Immature natural killer cell (primary cell): ENCODE data around the gene NTN1. TPM values are rescaled to one million over a fixed set of nuclear protein-coding genes. Genes with fewer than 3 reads are reported as not detected.

Experiments
- DNase-seq, 3 donors: peaks; one replicate each; pipeline ENCODE4 v3.0.0; 2022; ENCODE audit warnings: mixed read lengths in 1 of 3
- H3K27ac Mint-ChIP-seq, 6 donors: one replicate each; pipeline ENCODE4 v1.8.0; 2020; ENCODE audit warnings: mixed read lengths in 6 of 6, mild to moderate bottlenecking in 5 of 6, inconsistent platforms in 4 of 6, moderate library complexity in 3 of 6
- H3K27me3 Mint-ChIP-seq, 3 donors: one replicate each; pipeline ENCODE4 v1.8.0; 2020 to 2021; ENCODE audit warnings: low read depth in 3 of 3, mild to moderate bottlenecking in 3 of 3, mixed read lengths in 3 of 3, moderate library complexity in 3 of 3, inconsistent platforms in 1 of 3
- H3K36me3 Mint-ChIP-seq, 3 donors: one replicate each; pipeline ENCODE4 v1.8.0; 2020; ENCODE audit warnings: mixed read lengths in 3 of 3, inconsistent platforms in 2 of 3, mild to moderate bottlenecking in 2 of 3
- H3K4me1 Mint-ChIP-seq, 2 donors: one replicate each; pipeline ENCODE4 v1.8.0; 2020; ENCODE audit warnings: inconsistent platforms in 2 of 2, mild to moderate bottlenecking in 2 of 2, mixed read lengths in 2 of 2, moderate library complexity in 1 of 2
- H3K4me3 Mint-ChIP-seq, 5 donors: one replicate each; pipeline ENCODE4 v1.8.0; 2020; ENCODE audit warnings: mild to moderate bottlenecking in 5 of 5, mixed read lengths in 5 of 5, inconsistent platforms in 3 of 5, moderate library complexity in 3 of 5
- H3K9me3 Mint-ChIP-seq, 6 donors: one replicate each; pipeline ENCODE4 v1.8.0; 2020; ENCODE audit warnings: mild to moderate bottlenecking in 6 of 6, mixed read lengths in 6 of 6, inconsistent platforms in 4 of 6, moderate library complexity in 3 of 6
- polyA plus RNA-seq, 3 donors: library from polyadenylated mRNA; unstranded; fragments of 300-500 nt; fragmentation: Illumina TruSeq; gene quantifications; one replicate each; pipeline ENCODE4 v1.2.3, GENCODE V29; 2021

The NTN1 gene
- polyA plus RNA-seq, 3 donors from 2014 or later: not detected

DNA sequence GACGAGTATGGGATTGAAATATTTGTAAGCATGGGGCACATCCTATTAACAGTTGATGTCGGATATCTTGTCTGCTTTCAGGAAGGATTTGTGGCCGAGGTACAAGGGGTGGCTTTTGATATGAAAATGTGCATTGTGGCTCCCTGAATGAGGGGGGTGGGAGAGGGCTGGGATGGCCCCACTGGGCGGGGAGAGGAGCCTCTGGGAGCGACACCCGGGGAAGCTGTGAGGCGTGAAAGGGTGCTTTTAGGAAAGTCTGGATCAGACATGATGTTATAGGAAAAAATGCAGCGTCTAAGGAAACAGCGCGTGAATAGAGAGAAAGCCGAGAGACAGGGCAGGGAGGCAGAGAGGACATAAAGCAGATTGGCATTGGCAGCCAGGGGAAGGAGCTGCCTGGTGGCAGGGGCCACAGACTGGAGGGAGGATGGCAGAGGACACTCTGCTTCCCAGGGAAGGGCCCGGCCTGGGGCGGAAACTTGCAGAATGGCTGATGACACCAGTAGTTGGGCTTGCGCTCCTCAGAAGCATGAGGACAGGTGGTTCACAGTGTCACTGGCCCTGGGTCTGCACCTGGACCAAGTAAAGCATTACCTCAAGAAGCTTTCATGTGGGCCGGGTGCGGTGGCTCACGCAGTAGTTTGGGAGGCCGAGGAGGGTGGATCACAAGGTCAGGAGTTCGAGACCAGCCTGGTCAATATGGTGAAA, 95.7 kb downstream of the NTN1 start:
- Mint-ChIP-seq H3K4me1 (peaks cover 0 to 8% of the 10 kb centered on the region in 2 donors), H3K36me3 (no peaks in the 10 kb centered on the region), H3K9me3 (no peaks in the 10 kb centered on the region), H3K27ac (no peak overlapping the region), H3K4me3 (no peak overlapping the region), H3K27me3 (peaks cover 3 to 14% (median 8%) of the 10 kb centered on the region in 3 donors)
- DNase-seq: no peak

DNA sequence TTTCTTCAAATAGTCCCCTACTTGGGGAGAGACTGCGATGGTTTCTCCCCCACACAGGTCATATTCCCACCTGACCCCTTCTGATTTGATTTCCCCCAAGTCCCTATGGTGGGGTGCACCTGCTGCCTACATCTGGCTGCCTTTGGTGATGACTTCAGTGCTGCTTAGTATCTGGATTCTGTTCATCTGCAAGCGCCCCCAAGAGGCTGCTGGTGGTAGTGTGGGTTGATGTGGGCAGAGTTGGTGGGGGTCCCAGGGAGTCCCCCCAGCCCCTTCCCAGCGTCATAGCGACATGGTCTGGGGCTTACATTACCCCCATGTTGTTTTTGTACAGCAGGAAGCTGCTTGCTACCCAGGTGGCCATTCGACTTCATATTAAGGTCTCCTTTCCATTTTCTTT, 99.2 kb downstream of the NTN1 start:
- H3K4me3 Mint-ChIP-seq: no peak overlapping the region
- no peak overlapping the region for H3K27ac Mint-ChIP-seq
- peaks cover 3 to 18% (median 8%) of the 10 kb centered on the region in 3 donors for H3K27me3 Mint-ChIP-seq
- no peaks in the 10 kb centered on the region for H3K36me3 Mint-ChIP-seq
- no peak for DNase-seq
- H3K9me3 Mint-ChIP-seq: no peaks in the 10 kb centered on the region
- H3K4me1 Mint-ChIP-seq: peaks cover 0 to 8% of the 10 kb centered on the region in 2 donors

DNA sequence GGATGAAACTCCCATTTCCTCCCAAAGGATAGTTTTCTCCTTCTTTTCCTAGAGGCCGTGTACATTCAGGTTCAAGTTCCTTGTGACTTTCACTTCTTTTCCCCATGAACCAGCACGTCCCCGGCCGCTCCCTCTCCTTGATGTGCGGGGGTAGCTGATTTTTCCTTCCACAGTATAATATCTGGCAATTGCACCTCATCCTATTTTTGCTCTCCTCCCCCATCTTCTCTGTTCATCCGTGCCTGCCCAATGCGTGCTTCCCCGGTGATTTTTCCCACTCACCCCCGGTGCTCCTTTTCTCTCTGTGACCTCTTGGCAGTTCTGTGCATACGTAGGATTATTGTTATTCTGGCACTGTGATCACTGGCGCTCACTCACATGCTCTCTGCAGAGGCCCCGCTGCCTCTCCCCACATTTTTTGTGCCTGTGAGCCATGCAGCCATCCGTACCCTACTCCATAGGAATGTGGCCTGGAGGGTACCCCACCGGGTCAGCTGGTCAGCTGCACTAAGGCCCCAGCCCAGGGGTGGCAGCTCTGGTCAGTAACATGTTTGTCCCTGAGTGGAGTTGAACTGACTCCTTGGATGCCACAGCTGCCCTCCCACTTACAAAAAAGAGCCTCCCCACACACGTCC, 100.0 kb downstream of the NTN1 start:
- no peak overlapping the region for H3K4me3 Mint-ChIP-seq
- no peak for DNase-seq
- no peaks in the 10 kb centered on the region for H3K9me3 Mint-ChIP-seq
- no peaks in the 10 kb centered on the region for H3K36me3 Mint-ChIP-seq
- peaks cover 0 to under 1% of the 10 kb centered on the region in 2 donors for H3K4me1 Mint-ChIP-seq
- H3K27ac Mint-ChIP-seq: no peak overlapping the region
- peaks cover 3 to 17% (median 8%) of the 10 kb centered on the region in 3 donors for H3K27me3 Mint-ChIP-seq

DNA sequence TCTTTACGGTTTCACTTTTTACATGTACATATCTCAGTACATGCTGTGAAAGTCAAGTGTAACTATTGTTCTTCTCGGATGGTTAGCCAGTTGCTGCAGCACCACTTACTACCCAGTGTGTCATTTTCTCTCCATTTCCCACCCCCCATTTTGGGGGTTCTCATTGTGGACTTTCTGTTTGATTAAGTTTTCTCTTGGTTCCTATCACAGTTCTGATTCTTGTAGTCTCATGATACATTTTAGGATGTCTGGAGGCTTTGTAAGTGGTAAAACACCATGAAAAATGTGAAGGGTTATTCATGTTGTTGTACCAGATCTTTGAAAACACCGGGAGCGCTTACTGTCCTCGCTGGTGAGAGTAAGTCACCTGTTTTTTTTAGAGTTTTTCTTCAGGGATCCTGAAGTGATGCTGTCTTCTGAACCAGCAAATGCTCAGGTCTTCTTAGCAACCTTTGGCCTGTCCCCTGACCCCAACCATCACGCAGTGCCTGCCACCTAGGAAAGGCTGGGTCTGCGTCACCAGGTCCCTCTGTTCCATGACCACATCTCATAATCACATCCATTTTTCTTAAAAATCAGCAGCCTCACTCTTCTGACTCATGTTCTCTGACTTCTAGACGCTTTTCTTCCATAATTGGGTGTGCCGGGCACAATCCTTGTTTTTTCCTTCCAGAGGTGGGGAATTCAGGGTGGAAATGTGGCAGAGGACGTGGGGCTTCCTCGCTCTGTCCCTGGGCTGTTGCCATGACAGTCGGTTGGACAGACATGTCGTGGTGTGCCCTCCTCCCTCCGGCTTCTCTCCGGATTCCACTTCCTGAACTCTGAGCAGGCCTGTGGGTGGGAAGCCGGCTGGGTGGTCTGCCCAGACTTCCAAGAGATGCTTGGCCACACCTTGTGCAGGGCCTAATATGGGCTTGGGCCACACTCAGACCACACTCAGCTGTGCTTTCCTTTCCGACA, 102.6 kb downstream of the NTN1 start:
- no peaks in the 10 kb centered on the region for H3K4me1 Mint-ChIP-seq
- no peaks in the 10 kb centered on the region for H3K36me3 Mint-ChIP-seq
- DNase-seq: no peak
- H3K9me3 Mint-ChIP-seq: no peaks in the 10 kb centered on the region
- H3K4me3 Mint-ChIP-seq: no peak overlapping the region
- no peak overlapping the region for H3K27ac Mint-ChIP-seq
- H3K27me3 Mint-ChIP-seq: peaks cover 3 to 10% (median 8%) of the 10 kb centered on the region in 3 donors

DNA sequence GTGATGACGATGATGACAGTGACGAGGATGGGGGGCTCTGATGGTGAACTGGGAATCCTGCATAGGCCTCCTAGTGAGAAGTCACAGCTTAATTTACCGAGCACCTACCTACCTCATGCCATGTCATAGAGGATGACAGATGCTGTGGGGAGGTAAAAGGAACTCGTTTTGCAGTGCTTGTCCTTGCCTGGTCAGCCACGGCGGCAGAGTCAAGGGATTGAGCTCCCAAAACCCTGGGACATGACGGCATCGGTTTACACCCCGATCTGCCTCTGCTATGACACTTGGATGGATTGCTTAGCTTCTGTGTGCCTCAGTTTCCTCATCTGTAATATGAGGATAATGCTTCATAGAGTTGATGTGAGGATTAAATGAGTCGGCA, 103.2 kb downstream of the NTN1 start:
- Mint-ChIP-seq H3K4me3 (no peak overlapping the region), H3K27me3 (peaks cover 3 to 10% (median 9%) of the 10 kb centered on the region in 3 donors), H3K27ac (no peak overlapping the region), H3K4me1 (no peaks in the 10 kb centered on the region), H3K36me3 (no peaks in the 10 kb centered on the region), H3K9me3 (no peaks in the 10 kb centered on the region)
- DNase-seq: no peak

DNA sequence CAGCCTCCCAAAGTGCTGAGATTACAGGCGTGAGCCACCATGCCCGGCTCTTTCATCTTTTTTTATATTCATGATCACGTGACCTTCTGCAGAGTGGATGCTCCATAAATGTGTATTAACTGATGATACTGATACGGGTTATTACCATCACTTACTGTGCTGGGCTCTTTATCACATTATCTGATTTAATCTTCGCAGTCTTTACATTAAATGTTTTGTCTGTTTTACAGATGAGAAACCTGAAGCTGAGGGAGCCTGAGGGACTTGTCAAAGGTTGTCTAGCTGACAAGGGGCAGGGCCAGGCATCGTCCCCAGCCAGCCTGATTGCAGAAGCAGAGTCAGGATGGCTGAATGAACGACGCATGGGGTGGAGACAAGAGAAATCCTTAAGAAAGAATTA, 104.4 kb downstream of the NTN1 start:
- H3K4me1 Mint-ChIP-seq: no peaks in the 10 kb centered on the region
- H3K9me3 Mint-ChIP-seq: no peaks in the 10 kb centered on the region
- DNase-seq: no peak
- no peak overlapping the region for H3K4me3 Mint-ChIP-seq
- peaks cover 3 to 10% (median 9%) of the 10 kb centered on the region in 3 donors for H3K27me3 Mint-ChIP-seq
- H3K36me3 Mint-ChIP-seq: no peaks in the 10 kb centered on the region
- no peak overlapping the region for H3K27ac Mint-ChIP-seq

DNA sequence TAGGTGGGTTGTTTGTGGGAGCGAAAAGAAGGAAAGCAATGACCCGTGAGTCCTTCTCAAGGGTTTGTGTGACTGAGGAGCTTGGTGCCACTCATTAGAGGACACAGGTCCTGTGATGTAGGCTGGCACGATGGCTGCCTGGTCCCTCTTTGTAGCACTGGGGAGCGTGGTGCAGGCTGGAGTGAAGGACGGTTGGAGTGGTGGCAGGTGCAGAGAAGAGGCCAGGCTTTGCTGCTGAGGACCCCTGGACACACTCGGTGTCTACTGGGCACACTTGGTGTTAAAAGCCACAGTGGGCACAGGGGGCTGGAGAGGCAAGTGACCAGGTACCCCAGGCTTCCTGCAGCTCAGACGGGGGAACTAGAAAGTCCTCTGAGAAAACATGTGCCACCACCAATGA, 106.0 kb downstream of the NTN1 start:
- Mint-ChIP-seq H3K36me3 (no peaks in the 10 kb centered on the region), H3K27ac (no peak overlapping the region), H3K4me1 (no peaks in the 10 kb centered on the region), H3K4me3 (no peak overlapping the region), H3K9me3 (no peaks in the 10 kb centered on the region), H3K27me3 (peaks cover 2 to 5% (median 4%) of the 10 kb centered on the region in 3 donors)
- DNase-seq: no peak

DNA sequence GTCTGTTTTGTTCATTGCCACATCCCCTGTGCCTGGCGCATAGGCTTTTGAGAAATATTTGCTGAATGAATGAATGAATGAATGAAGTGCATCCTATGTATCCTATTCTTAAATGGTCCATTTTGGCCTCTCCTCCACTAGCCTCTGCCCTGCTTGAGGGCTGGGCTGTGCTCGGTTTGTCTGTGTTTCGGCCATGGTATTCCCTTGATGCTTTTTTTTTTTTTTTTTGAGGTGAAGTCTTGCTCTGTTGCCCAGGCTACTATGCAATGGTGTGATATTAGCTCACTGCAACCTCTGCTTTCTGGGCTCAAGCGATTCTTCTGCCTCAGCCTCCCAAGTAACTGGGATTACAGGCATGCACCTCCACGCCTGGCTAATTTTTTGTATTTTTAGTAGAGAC, 110.1 kb downstream of the NTN1 start:
- Mint-ChIP-seq H3K9me3 (no peaks in the 10 kb centered on the region), H3K4me1 (no peaks in the 10 kb centered on the region), H3K36me3 (no peaks in the 10 kb centered on the region), H3K27me3 (peaks cover 0 to 10% (median 2%) of the 10 kb centered on the region in 3 donors), H3K4me3 (no peak overlapping the region), H3K27ac (no peak overlapping the region)
- DNase-seq: no peak

DNA sequence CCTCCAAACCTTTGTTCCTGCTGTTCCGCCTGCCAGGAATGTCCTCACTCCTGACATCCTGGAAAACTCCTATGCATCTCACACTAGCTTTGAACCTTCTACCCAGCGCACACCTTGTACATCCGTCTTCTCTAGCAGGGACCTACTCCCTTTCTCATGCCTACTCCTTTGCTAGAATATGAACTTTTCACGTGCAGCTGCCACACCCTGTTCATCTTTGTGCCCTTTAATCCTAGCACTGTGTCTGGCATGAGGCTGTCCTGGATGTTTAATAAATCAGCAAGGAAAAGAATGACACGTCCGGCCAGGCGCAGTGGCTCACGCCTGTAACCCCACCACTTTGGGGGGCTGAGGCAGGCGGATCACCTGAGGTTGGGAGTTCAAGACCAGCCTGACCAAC, 111.0 kb downstream of the NTN1 start:
- DNase-seq: no peak
- Mint-ChIP-seq H3K9me3 (no peaks in the 10 kb centered on the region), H3K36me3 (no peaks in the 10 kb centered on the region)

DNA sequence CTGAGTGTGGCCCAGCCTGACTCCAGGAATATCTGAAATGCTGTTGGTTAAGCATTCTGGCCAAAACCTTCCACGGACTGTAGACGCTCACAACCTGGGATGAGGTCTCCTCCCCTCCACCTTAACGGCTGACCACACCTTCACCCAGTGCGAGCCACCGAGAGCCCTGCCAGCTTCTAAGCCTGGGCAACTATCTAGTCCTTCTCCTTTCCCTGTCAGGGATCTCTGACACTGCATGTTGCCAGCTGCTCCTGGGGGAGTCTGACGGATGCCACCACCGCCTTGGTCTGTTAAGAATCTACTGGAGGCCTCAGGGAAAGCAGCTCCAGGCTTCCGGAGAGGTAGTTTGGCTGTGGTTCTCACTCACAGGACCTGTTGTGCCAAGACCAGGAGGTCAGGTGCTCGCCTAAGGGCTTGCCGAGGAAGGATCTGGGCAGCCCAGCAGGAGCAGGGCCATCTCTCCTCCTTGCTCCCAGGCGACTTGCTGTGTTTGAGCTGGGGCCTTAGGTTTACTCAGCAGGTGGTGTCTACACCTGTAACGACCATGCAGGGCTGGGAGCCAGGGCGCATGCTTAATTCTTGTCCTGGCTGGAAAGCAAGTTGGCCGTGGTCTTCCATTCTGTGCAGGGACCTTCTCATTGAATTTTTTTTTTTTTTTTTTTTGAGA, 111.8 kb downstream of the NTN1 start:
- Mint-ChIP-seq H3K36me3 (no peaks in the 10 kb centered on the region), H3K4me1 (no peaks in the 10 kb centered on the region), H3K27ac (no peak overlapping the region), H3K9me3 (no peaks in the 10 kb centered on the region), H3K4me3 (no peak overlapping the region), H3K27me3 (peaks cover 0 to 10% (median 5%) of the 10 kb centered on the region in 3 donors)
- no peak for DNase-seq

More for the DNA sequence above, 111.0 kb downstream of the NTN1 start:
- H3K4me3 Mint-ChIP-seq: no peak overlapping the region
- no peak overlapping the region for H3K27ac Mint-ChIP-seq
- no peaks in the 10 kb centered on the region for H3K4me1 Mint-ChIP-seq
- H3K27me3 Mint-ChIP-seq: peaks cover 0 to 10% (median 4%) of the 10 kb centered on the region in 3 donors

DNA sequence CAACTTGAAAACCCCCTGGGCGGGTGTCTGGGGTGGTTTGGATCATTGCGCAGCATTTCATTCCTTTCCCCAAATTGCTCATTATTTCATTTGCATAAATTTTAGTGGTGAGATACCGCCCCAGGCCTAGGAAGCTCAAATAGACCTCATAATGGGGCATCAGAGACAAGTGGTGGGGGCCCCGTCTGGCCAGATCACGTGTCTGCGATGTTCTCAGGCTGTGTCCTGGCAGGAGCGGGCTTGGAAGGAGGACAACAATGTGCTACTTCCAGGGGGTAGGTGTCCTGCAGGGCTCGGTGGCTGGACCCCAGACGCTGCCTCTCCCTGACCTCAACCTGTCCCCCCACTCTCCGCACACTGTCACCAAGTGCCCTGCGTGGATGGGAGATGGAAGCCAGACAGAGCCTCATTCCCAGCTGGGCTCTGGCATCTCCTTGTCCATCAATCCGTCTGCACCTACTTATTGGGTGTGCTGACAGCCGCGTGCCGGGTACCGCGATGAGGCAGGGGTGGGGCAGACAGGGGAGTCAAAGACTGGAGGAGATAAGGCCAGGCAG, 116.9 kb downstream of the NTN1 start:
- no peak overlapping the region for H3K4me3 Mint-ChIP-seq
- H3K27me3 Mint-ChIP-seq: peaks cover 0 to 5% (median 1%) of the 10 kb centered on the region in 3 donors
- H3K4me1 Mint-ChIP-seq: no peaks in the 10 kb centered on the region
- no peaks in the 10 kb centered on the region for H3K9me3 Mint-ChIP-seq
- H3K36me3 Mint-ChIP-seq: no peaks in the 10 kb centered on the region
- no peak for DNase-seq
- H3K27ac Mint-ChIP-seq: no peak overlapping the region

DNA sequence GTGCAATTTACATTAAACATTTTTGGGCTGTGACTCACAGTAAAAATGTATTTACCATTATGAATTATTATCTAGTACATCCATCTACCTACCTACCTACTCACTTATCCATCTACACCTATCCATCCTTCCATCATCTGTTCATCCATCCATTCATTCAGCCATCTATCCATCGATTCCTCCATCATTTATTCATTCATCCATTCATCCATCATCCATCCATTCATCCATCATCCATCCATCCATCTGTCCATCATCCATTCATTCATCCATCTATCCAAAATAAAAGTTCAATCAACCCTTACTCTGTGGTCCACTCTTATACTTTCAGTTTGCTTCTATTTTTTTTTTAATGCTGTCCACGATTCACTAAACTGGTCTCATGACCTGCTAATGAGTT, 118.4 kb downstream of the NTN1 start:
- H3K4me3 Mint-ChIP-seq: no peak overlapping the region
- DNase-seq: no peak
- peaks cover 0 to 5% (median 0%) of the 10 kb centered on the region in 3 donors for H3K27me3 Mint-ChIP-seq
- H3K27ac Mint-ChIP-seq: no peak overlapping the region
- no peaks in the 10 kb centered on the region for H3K36me3 Mint-ChIP-seq
- H3K4me1 Mint-ChIP-seq: no peaks in the 10 kb centered on the region
- H3K9me3 Mint-ChIP-seq: no peaks in the 10 kb centered on the region
